ENCODE data around the gene DOK4. TPM values are rescaled to one million over a fixed set of nuclear protein-coding genes. Genes with fewer than 3 reads are reported as not detected.
A peak's percentile ranks its signal among the peaks of the same experiment; 100 is the strongest.

Gene DOK4
- total and polyA plus RNA-seq, 2 of the 8 experiments (the other 6 are each of a cell fraction or from before 2014, with no cell fraction given), result 24.0 to 28.9 TPM

DNA sequence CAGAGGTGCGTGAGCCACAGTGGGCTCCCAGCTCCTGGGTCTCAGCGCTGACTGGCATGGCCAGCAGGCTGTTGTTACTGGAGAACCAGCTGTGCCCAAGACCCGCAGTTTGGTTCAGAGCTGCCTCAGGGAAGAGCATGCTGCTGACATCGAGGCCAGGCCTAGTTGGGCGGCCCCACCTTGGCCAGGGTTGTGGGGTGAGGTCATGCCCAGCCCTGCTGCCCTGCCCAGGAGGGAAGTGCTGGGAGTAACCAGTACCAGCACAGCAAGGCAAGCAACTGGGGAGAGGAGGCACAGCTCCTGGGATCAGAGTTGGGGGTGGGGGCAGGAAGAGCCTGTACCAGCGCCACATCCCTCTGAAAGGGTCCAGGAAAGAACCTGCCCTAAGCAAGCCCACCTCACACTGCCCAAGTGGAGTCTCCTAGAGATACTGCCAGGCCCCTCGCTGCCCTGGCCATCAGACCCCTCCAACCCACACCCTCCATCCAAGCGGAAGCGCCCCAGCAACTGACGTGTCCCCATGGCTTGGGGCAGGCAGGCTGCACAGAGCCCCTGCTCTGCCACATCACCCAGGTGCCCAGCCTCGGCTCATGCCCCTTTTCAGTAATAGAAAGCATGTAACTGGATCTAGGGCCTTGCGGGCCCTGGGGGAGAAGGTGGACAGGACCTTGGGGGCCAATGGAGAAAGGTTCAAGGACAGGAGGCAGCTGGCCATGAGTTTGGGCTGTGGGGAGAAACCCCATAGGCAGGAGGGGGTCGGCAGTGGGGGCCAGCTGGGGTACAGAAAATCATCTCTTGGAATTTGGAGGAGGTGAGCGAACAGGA, 990 bp downstream of the DOK4 start:
- Histone ChIP-seq H3K27ac (ENCODE audit: low read depth, low read length) (no peak overlapping the region), H3K23me2 (ENCODE audit: low read depth, low read length) (peaks cover 9% of the 10 kb centered on the region; the same call in 1 of the 2 replicates), H2AFZ (ENCODE audit: low read length) (no peak overlapping the region), H4K91ac (replicated peaks; ENCODE audit: insufficient read length, low read length) (no peak overlapping the region), H4K20me1 (replicated peaks in 1 of 2; ENCODE audit: control insufficient read depth in 1 of 2, insufficient read depth in 2 of 2, low read length in 2 of 2) (no peaks in the 10 kb centered on the region), H3K4me3 (ENCODE audit: extremely low read depth in 1 of 4, insufficient read depth in 2 of 4, low read depth in 3 of 4, low read length in 4 of 4) (peak overlapping the region; percentile 53 to 79 (median 72)), H3K9me3 (ENCODE audit: insufficient read depth in 2 of 2, low read depth in 1 of 2, low read length in 1 of 2) (peaks cover 3 to 6% of the 10 kb centered on the region in 2 experiments; a peak in 1 of 4 replicates), H3K14ac (ENCODE audit: insufficient read length) (no peak overlapping the region), H2BK12ac (ENCODE audit: low read depth, low read length) (peak overlapping the region; percentile 43; the same call in 1 of the 2 replicates), H3K4me1 (replicated peaks in 1 of 4; ENCODE audit: control insufficient read depth in 3 of 4, insufficient read depth in 4 of 4, low read length in 3 of 4) (peaks cover 0 to 18% (median 10%) of the 10 kb centered on the region in 4 experiments; a peak in 6 of 7 replicates), H2AK5ac (ENCODE audit: low read depth, low read length) (no peak overlapping the region), H3K27me3 (replicated peaks in 1 of 4; ENCODE audit: control insufficient read depth in 3 of 4, extremely low read depth in 1 of 4, insufficient read depth in 3 of 4, low read length in 3 of 4) (peaks cover 0 to 12% (median 4%) of the 10 kb centered on the region in 4 experiments; a peak in 4 of 7 replicates), H3K9ac (replicated peaks in 1 of 4; ENCODE audit: extremely low read depth in 1 of 4, low read depth in 3 of 4, low read length in 3 of 4) (no peak overlapping the region), H2BK15ac (ENCODE audit: low read length) (no peak overlapping the region), H3K18ac (ENCODE audit: extremely low read depth, low read length) (no peak overlapping the region), H2BK5ac (ENCODE audit: low read depth, low read length) (no peak overlapping the region), H3K79me2 (ENCODE audit: control insufficient read depth in 1 of 2, insufficient read depth in 2 of 2, low read length in 2 of 2) (no peaks in the 10 kb centered on the region), H3K4me2 (ENCODE audit: insufficient read depth in 1 of 2, low read depth in 2 of 2, low read length in 2 of 2) (peak overlapping the region; percentile 59 to 89), H4K5ac (ENCODE audit: insufficient read length, low read depth, low read length) (no peak overlapping the region), H3K79me1 (ENCODE audit: low read depth, low read length) (no peaks in the 10 kb centered on the region), H3K4ac (replicated peaks; ENCODE audit: insufficient read length, low read depth, low read length) (peak overlapping the region; percentile 53), H3K56ac (replicated peaks; ENCODE audit: insufficient read length, low read depth, low read length) (no peak overlapping the region), H3K23ac (ENCODE audit: insufficient read length) (no peak overlapping the region), H2BK120ac (replicated peaks; ENCODE audit: low read depth, low read length) (no peak overlapping the region), H4K8ac (ENCODE audit: extremely low read depth, insufficient read depth, low read length) (no peak overlapping the region), H3K36me3 (ENCODE audit: control insufficient read depth in 2 of 4, insufficient read depth in 4 of 4, low read length in 3 of 4) (no peaks in the 10 kb centered on the region), H2BK20ac (ENCODE audit: low read length) (no peak overlapping the region)
- POLR2A ChIA-PET (ENCODE audit: partially characterized antibody), result interaction anchor here (0.7 to 1.8 kb wide), 10 partner anchors 11 to 52 kb away, joined by 3 to 6 read pairs (median 4); no protein-coding TSS in a partner anchor
- no peak for FAIRE-seq
- WGBS, 2 experiments (ENCODE audit: extremely low coverage in 1 of 2, insufficient coverage in 1 of 2, insufficient read length in 1 of 2, insufficient replicate concordance in 2 of 2, low coverage in 1 of 2, low lambda C conversion rate in 2 of 2, missing lambda C conversion rate in 1 of 2), result 72% methylated on average over 13 of the region's 14 CpGs; no CpG with 5 or more reads in 1 of the 2 experiments
- no peak for DNase-seq (ENCODE audit: low read depth in 1 of 2, low spot score in 2 of 2)
- CTCF ChIA-PET (ENCODE audit: partially characterized antibody), result interaction anchor here (0.8 to 14.6 kb wide), 7 partner anchors 9 to 163 kb away, joined by 3 to 144 read pairs (median 7); partner anchors contain the start of genes CCDC102A and POLR2C
- no peak for TF ChIP-seq CEBPB (IDR thresholded peaks at IDR 0.05; ENCODE audit: low read depth, low read length)
- no peak for TF ChIP-seq ASH2L (IDR thresholded peaks at IDR 0.05; ENCODE audit: low read length)
- TF ChIP-seq RNF2 (IDR thresholded peaks at IDR 0.05; ENCODE audit: borderline replicate concordance, low read depth, low read length, missing control alignments, poor library complexity, severe bottlenecking), result no peak
- no peak for TF ChIP-seq SAP30 (IDR thresholded peaks at IDR 0.05; ENCODE audit: insufficient read depth, insufficient replicate concordance, low read length)
- TF ChIP-seq RFX5 (IDR thresholded peaks at IDR 0.05; ENCODE audit: borderline replicate concordance, low read depth, low read length), result no peak
- no peak for TF ChIP-seq BCL11A (IDR thresholded peaks at IDR 0.05; ENCODE audit: low read depth in 2 of 2, low read length in 2 of 2)
- TF ChIP-seq JUND (IDR thresholded peaks at IDR 0.05; ENCODE audit: low read length), result no peak
- TF ChIP-seq, protein P1, sequence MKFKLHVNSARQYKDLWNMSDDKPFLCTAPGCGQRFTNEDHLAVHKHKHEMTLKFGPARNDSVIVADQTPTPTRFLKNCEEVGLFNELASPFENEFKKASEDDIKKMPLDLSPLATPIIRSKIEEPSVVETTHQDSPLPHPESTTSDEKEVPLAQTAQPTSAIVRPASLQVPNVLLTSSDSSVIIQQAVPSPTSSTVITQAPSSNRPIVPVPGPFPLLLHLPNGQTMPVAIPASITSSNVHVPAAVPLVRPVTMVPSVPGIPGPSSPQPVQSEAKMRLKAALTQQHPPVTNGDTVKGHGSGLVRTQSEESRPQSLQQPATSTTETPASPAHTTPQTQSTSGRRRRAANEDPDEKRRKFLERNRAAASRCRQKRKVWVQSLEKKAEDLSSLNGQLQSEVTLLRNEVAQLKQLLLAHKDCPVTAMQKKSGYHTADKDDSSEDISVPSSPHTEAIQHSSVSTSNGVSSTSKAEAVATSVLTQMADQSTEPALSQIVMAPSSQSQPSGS (IDR thresholded peaks at IDR 0.05; ENCODE audit: low read length), result no peak
- no peak for TF ChIP-seq NANOG (IDR thresholded peaks at IDR 0.05; ENCODE audit: insufficient read depth, low read depth, low read length, poor library complexity, severe bottlenecking)

Data from H1 (cell line).